Measurements from ENCODE around the gene SERPINC1. TPM values are rescaled to one million over a fixed set of nuclear protein-coding genes. Genes with fewer than 3 reads are reported as not detected.
"Not testable (repeated sequence)": the region's sequence is repeated elsewhere in the genome, so short reads cannot be mapped to it uniquely, and the experiment has no call there.

SERPINC1 gene
- total RNA-seq (2012; rRNA removed): 0.22 TPM in 1 of 2 replicates, not detected in the other

GRCh38 chr1:173917149-173917548, at the start of gene SERPINC1:
SERPINC1 (minus strand) TSS chr1:173917327; CDS start chr1:173917259, 68 bp downstream.
- no peaks in the 10 kb centered on the region for H3K9me3 ChIP-seq (replicated peaks; ENCODE audit: low read length)
- H3K4me1 ChIP-seq (ENCODE audit: control insufficient read depth, insufficient read depth, low read length): no peaks in the 10 kb centered on the region
- no peak within 1 kb of the TSS for H3K9ac ChIP-seq (ENCODE audit: low read depth, low read length)
- no peak within 1 kb of the TSS for H3K4me3 ChIP-seq (ENCODE audit: low read length)
- no peak within 1 kb of the TSS for H3K4me2 ChIP-seq (ENCODE audit: low read length)
- no peaks in the 10 kb centered on the region for H3K36me3 ChIP-seq (ENCODE audit: insufficient read depth, low read length)
- H3K27me3 ChIP-seq (ENCODE audit: control insufficient read depth, insufficient read depth, low read length): no peaks in the 10 kb centered on the region

DNA sequence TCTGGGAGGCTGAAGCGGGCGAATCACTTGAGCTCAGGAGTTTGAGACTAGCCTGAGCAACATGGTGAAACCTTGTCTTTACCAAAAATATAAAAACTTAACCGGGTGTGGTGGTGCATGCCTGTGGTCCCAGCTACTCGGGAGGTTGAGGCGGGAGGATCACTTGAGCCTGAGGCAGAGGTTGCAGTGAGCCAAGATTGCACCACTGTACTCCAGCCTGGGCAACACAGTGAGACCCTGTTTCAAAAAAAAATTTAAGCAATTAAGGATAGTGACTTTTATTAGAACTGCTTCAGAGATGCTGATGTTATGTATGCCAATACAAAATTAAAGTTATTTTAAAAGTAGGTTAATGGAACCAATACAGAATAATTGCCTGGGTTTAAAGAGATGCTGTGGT, 48.8 kb upstream of the SERPINC1 start:
- not testable (repeated sequence) for H3K9me3 ChIP-seq (replicated peaks; ENCODE audit: low read length); H3K4me2 ChIP-seq (ENCODE audit: low read length); H3K4me1 ChIP-seq (ENCODE audit: control insufficient read depth, insufficient read depth, low read length); H3K4me3 ChIP-seq (ENCODE audit: low read length); H3K27me3 ChIP-seq (ENCODE audit: control insufficient read depth, insufficient read depth, low read length); H3K9ac ChIP-seq (ENCODE audit: low read depth, low read length)
- H3K36me3 ChIP-seq (ENCODE audit: insufficient read depth, low read length): peaks cover 66% of the 10 kb centered on the region

DNA sequence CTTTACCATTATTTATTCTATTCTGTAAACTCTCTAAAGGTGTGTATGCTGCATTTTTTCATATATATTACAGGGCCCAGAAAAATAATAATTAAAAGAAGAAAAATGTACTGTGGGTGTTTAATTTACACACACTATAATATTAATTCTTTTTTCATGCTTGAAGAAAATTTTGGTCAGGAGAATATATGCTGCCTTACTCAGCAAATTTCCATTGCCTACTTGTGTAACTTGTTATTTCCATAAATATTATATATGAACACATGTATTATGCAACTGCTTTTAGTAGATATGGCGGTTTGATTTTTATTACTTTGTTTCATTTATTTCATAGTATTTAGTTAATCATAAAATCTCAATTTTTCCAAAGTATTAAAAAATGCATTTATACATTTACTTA, 46.4 kb upstream of the SERPINC1 start:
- Histone ChIP-seq H3K4me2 (ENCODE audit: low read length) (no peak overlapping the region), H3K4me3 (ENCODE audit: low read length) (no peak overlapping the region), H3K27me3 (ENCODE audit: control insufficient read depth, insufficient read depth, low read length) (no peaks in the 10 kb centered on the region), H3K9ac (ENCODE audit: low read depth, low read length) (no peak overlapping the region), H3K9me3 (replicated peaks; ENCODE audit: low read length) (no peaks in the 10 kb centered on the region), H3K36me3 (ENCODE audit: insufficient read depth, low read length) (peaks cover 61% of the 10 kb centered on the region), H3K4me1 (ENCODE audit: control insufficient read depth, insufficient read depth, low read length) (no peaks in the 10 kb centered on the region)

DNA sequence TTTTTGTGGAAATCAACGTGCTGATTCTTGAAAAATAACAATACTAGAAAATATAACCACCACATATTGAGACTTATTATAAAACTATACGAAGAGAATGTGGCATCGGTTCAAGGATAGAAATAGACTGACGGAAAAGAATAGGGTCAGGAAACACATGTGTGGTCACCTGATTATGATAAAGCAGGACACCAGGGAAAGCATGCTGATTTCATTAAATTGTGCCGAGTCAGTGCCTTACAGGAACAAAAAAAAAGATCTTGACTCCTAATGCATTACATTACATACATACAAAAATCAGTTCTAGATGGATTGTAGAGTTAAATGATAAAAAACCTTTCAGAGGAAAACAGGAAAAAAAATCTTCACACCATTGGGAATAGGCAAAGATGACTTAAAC, 43.5 kb upstream of the SERPINC1 start:
- Histone ChIP-seq H3K36me3 (ENCODE audit: insufficient read depth, low read length) (peaks cover 53% of the 10 kb centered on the region), H3K4me1 (ENCODE audit: control insufficient read depth, insufficient read depth, low read length) (no peaks in the 10 kb centered on the region), H3K27me3 (ENCODE audit: control insufficient read depth, insufficient read depth, low read length) (no peaks in the 10 kb centered on the region), H3K9me3 (replicated peaks; ENCODE audit: low read length) (no peaks in the 10 kb centered on the region), H3K4me3 (ENCODE audit: low read length) (no peak overlapping the region), H3K9ac (ENCODE audit: low read depth, low read length) (no peak overlapping the region), H3K4me2 (ENCODE audit: low read length) (no peak overlapping the region)

DNA sequence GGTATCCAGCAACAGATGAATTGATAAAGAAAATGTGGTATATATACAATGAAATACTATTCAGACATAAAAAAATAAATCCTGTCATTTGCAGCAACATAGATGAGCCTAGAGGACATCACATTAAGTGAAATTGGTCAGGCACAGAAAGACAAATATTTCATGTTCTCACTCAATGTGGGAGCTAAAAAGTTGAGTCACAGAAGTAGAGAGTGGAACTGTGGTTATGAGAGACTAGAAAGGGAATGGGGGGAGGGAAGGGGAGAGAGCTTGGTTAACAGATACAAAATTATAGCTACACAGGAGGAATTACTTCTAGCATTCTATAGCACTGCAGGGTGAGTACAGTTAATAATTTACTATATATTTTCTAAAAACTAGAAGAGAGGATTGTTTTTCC, 37.1 kb upstream of the SERPINC1 start:
- H3K36me3 ChIP-seq (ENCODE audit: insufficient read depth, low read length): peaks cover 44% of the 10 kb centered on the region
- H3K4me2 ChIP-seq (ENCODE audit: low read length): no peak overlapping the region
- H3K9ac ChIP-seq (ENCODE audit: low read depth, low read length): no peak overlapping the region
- no peak overlapping the region for H3K4me3 ChIP-seq (ENCODE audit: low read length)
- H3K4me1 ChIP-seq (ENCODE audit: control insufficient read depth, insufficient read depth, low read length): no peaks in the 10 kb centered on the region
- H3K27me3 ChIP-seq (ENCODE audit: control insufficient read depth, insufficient read depth, low read length): no peaks in the 10 kb centered on the region
- H3K9me3 ChIP-seq (replicated peaks; ENCODE audit: low read length): no peaks in the 10 kb centered on the region

DNA sequence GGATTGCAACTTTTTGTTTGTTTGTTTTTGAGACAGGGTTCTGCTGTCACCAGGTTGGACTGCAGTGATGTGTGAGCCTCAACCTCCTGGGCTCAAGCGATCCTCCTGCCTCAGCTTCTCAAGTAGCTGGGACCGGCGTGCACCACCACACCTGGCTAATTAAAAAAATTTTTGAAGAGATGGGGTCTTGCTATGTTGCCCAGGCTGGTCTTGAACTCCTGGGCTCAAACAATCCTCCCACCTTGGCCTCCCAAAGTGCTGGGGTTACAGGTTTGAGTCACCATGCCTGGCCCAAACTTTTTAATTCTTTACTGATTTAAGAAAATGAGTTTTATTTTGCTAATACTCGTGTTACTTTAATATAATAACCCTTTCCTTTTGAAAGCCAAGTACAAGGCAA, 31.5 kb upstream of the SERPINC1 start:
- no peaks in the 10 kb centered on the region for H3K4me1 ChIP-seq (ENCODE audit: control insufficient read depth, insufficient read depth, low read length)
- H3K9ac ChIP-seq (ENCODE audit: low read depth, low read length): no peak overlapping the region
- H3K9me3 ChIP-seq (replicated peaks; ENCODE audit: low read length): no peaks in the 10 kb centered on the region
- no peak overlapping the region for H3K4me3 ChIP-seq (ENCODE audit: low read length)
- H3K36me3 ChIP-seq (ENCODE audit: insufficient read depth, low read length): peaks cover 65% of the 10 kb centered on the region
- no peak overlapping the region for H3K4me2 ChIP-seq (ENCODE audit: low read length)
- no peaks in the 10 kb centered on the region for H3K27me3 ChIP-seq (ENCODE audit: control insufficient read depth, insufficient read depth, low read length)

DNA sequence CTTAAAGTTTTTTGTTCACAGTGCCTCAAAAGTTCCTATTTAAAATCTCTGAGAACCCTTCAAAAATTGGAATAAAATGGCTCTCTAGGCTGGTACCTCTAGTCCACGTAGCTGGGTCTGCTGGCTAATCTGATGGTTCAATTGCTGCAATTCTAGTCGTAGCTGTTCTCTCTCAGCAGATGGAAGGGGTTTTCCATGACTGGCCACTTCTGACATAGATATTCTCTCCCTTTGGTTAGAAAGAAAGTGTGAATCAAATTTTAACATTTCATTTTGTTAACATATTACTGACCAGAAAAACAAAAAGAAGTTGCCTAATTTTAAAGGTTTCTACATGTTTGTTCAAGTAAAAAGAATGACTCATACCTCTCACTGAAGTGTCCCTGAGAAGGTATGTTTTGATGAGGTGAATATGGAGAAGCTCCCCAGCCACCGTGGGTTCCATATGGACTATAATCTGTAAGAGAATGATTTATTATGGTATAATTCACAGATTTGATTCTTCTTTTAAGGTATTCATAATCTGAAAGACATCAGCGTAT, 29.3 kb upstream of the SERPINC1 start:
- no peak overlapping the region for H3K9ac ChIP-seq (ENCODE audit: low read depth, low read length)
- H3K36me3 ChIP-seq (ENCODE audit: insufficient read depth, low read length): peaks cover 65% of the 10 kb centered on the region
- H3K27me3 ChIP-seq (ENCODE audit: control insufficient read depth, insufficient read depth, low read length): no peaks in the 10 kb centered on the region
- no peak overlapping the region for H3K4me2 ChIP-seq (ENCODE audit: low read length)
- H3K4me3 ChIP-seq (ENCODE audit: low read length): no peak overlapping the region
- no peaks in the 10 kb centered on the region for H3K9me3 ChIP-seq (replicated peaks; ENCODE audit: low read length)
- no peaks in the 10 kb centered on the region for H3K4me1 ChIP-seq (ENCODE audit: control insufficient read depth, insufficient read depth, low read length)

- H3K36me3 ChIP-seq (ENCODE audit: insufficient read depth, low read length): peaks cover 73% of the 10 kb centered on the region
- no peak overlapping the region for H3K9ac ChIP-seq (ENCODE audit: low read depth, low read length)
- no peak overlapping the region for H3K4me2 ChIP-seq (ENCODE audit: low read length)
- no peaks in the 10 kb centered on the region for H3K9me3 ChIP-seq (replicated peaks; ENCODE audit: low read length)
- H3K4me3 ChIP-seq (ENCODE audit: low read length): no peak overlapping the region
- no peaks in the 10 kb centered on the region for H3K4me1 ChIP-seq (ENCODE audit: control insufficient read depth, insufficient read depth, low read length)
- H3K27me3 ChIP-seq (ENCODE audit: control insufficient read depth, insufficient read depth, low read length): no peaks in the 10 kb centered on the region
Observed at GRCh38 chr1:173937062-173937461, 19.9 kb upstream of the SERPINC1 start.

GRCh38 chr1:173934440-173934839, 17.3 kb upstream of the SERPINC1 start:
- peaks cover 64% of the 10 kb centered on the region for H3K36me3 ChIP-seq (ENCODE audit: insufficient read depth, low read length)
- no peaks in the 10 kb centered on the region for H3K27me3 ChIP-seq (ENCODE audit: control insufficient read depth, insufficient read depth, low read length)
- no peak overlapping the region for H3K4me2 ChIP-seq (ENCODE audit: low read length)
- H3K9ac ChIP-seq (ENCODE audit: low read depth, low read length): no peak overlapping the region
- no peak overlapping the region for H3K4me3 ChIP-seq (ENCODE audit: low read length)
- H3K4me1 ChIP-seq (ENCODE audit: control insufficient read depth, insufficient read depth, low read length): no peaks in the 10 kb centered on the region
- no peaks in the 10 kb centered on the region for H3K9me3 ChIP-seq (replicated peaks; ENCODE audit: low read length)

DNA sequence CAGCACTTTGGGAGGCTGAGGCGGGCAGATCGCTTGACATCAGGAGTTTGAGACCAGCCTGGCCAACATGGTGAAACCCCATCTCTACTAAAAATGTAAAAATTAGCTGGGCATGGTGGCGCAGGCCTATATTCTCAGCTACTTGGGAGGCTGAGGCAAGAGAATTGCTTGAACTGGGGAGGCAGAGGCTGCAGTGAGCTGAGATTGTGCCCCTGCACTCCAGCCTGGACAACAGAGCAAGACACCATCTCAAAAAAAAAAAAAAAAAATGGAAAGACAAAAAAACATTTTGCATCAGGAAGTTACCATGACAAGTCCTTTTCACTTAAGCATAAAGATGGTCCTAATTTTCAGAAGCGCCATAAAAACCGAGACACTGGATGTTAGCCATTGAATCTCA, 13.4 kb upstream of the SERPINC1 start:
- H3K9me3 ChIP-seq (replicated peaks; ENCODE audit: low read length); H3K4me1 ChIP-seq (ENCODE audit: control insufficient read depth, insufficient read depth, low read length); H3K4me3 ChIP-seq (ENCODE audit: low read length); H3K9ac ChIP-seq (ENCODE audit: low read depth, low read length); H3K27me3 ChIP-seq (ENCODE audit: control insufficient read depth, insufficient read depth, low read length); H3K4me2 ChIP-seq (ENCODE audit: low read length): not testable (repeated sequence)
- H3K36me3 ChIP-seq (ENCODE audit: insufficient read depth, low read length): peaks cover 30% of the 10 kb centered on the region

DNA sequence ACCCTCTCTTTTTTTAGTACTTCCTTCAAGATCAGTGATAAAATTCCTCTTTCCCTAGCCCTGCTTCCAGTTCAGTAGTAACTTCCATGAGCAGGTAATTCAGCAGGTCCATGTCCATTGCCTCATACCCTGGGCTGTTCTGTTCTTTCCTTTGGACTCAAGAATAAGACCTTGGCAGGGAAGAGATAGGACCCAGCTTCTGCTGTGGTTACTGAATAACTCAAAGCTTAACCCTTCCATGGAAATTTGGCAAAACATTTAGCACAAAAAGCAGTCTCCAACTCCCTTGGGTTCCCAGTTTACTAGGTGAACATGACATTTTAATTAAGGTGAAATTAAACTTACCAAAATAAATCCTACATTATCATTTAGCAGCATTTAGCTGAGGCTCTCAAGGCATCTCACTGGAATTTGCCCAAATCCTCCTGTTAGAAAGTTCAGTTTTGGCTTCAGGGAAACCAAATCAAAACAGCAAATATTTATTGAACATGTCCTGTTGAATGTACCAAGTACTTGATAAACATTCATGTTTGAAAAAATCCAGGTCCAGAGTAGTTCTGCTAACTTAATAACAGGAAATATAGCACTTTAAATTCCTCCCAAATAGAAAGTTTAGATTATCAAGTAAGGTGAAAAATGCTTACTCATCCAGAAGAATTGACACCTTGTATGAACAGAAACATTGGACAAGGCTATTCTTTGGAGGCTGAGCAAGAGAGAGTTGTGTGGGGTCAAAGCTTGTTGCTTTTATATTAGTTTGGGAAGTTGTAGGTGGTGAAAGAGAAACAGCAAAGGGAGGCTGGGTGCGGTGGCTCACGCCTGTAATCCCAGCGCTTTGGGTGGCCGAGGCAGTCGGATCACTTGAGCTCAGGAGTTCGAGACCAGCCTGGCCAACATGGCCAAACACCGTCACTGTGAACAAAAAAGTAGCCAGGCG, 8.4 kb upstream of the SERPINC1 start:
- Histone ChIP-seq H3K9ac (ENCODE audit: low read depth, low read length) (no peak overlapping the region), H3K4me1 (ENCODE audit: control insufficient read depth, insufficient read depth, low read length) (no peaks in the 10 kb centered on the region)

DNA sequence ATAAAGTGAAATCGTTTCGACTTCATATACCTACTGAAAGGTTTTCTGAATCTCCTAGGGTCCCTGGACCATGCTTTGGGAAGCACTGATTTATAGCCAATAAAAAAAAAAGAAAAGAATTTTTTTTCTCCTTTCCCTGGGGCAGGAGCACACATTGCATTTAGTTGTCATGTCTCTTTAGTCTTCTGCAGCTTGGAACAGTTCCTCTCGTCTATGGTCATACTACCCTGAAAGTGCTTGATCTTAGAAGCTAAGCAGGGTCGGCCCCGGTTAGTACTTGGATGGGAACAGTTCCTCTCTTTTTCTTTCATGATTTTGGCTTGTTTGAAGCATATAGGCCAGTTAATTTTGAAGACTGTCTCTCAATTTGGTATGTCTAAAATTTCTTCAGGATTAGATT, 3.7 kb upstream of the SERPINC1 start:
- Histone ChIP-seq H3K36me3 (ENCODE audit: insufficient read depth, low read length) (no peaks in the 10 kb centered on the region), H3K9ac (ENCODE audit: low read depth, low read length) (no peak overlapping the region), H3K27me3 (ENCODE audit: control insufficient read depth, insufficient read depth, low read length) (no peaks in the 10 kb centered on the region), H3K4me1 (ENCODE audit: control insufficient read depth, insufficient read depth, low read length) (no peaks in the 10 kb centered on the region), H3K4me3 (ENCODE audit: low read length) (no peak overlapping the region), H3K4me2 (ENCODE audit: low read length) (no peak overlapping the region), H3K9me3 (replicated peaks; ENCODE audit: low read length) (no peaks in the 10 kb centered on the region)

More for the DNA sequence above, 8.4 kb upstream of the SERPINC1 start:
- H3K4me3 ChIP-seq (ENCODE audit: low read length): no peak overlapping the region
- H3K36me3 ChIP-seq (ENCODE audit: insufficient read depth, low read length): no peaks in the 10 kb centered on the region
- no peaks in the 10 kb centered on the region for H3K9me3 ChIP-seq (replicated peaks; ENCODE audit: low read length)
- no peak overlapping the region for H3K4me2 ChIP-seq (ENCODE audit: low read length)
- no peaks in the 10 kb centered on the region for H3K27me3 ChIP-seq (ENCODE audit: control insufficient read depth, insufficient read depth, low read length)

Data from skeletal muscle satellite cell (primary cell).